K562 (cell line): Measurements from ENCODE around the gene TMEM158. TPM values are rescaled to one million over a fixed set of nuclear protein-coding genes. Genes with fewer than 3 reads are reported as not detected.

Source experiments
- ATAC-seq: fragments of 200-7000 bp; cut with Tn5 transposase; 3 replicates; pipeline ENCODE4 v1.9.1; 2020; ENCODE audit warnings: moderate library complexity
- BruUV-seq: library from RNA; stranded (reverse); fragments of 400-500 nt; replicated peaks from 2 replicates; lab custom pipeline; 2021; lab: Mats Ljungman, UMichigan
- CTCF ChIA-PET: fragments of 300-600 bp; formaldehyde crosslinking; extraction: SDS; loops from one replicate; lab custom pipeline; 2021; ENCODE audit warnings: low intra/inter-chr PET ratio; lab: Yijun Ruan, JAX
- POLR2A ChIA-PET: fragments of 300-600, 350-650 bp; sonication (Branson Sonifier 250); formaldehyde crosslinking; extraction: SDS; loops from one replicate; lab custom pipeline; 2021; ENCODE audit warnings: antibody characterized with exemption, inconsistent platforms; lab: Yijun Ruan, JAX
- DNase-seq, 4 experiments: peaks; one replicate each; pipeline versions ENCODE4 v3.0.0 to v3.0.0-alpha.2; 2011 to 2018; ENCODE audit warnings: low spot score in 3 of 4, mixed read lengths in 3 of 4; ENCODE audit errors: extremely low read depth in 1 of 4
- FAIRE-seq: peaks from 2 replicates; lab custom pipeline; 2011; peaks lifted over from hg19 to GRCh38; lab: Jason Lieb, UNC
- H2AFZ ChIP-seq: 2 replicates; pipeline ENCODE4 v1.6.0; 2011; ENCODE audit warnings: low read depth, low read length, control low read depth, inconsistent platforms
- H3K27ac ChIP-seq: fragments of 200-600 bp; 3 replicates; pipeline ENCODE4 v1.8.0; 2011; ENCODE audit warnings: low read depth, mild to moderate bottlenecking, control low read depth, inconsistent platforms, low read length, moderate library complexity, mixed read lengths; ENCODE audit errors: extremely low read depth
- H3K27me3 ChIP-seq, 2 experiments: fragments of 300-600 bp in 1 of 2; 2 replicates in 1 of 2; 3 replicates in 1 of 2; pipeline versions ENCODE4 v1.6.0 to v1.8.0; 2011; ENCODE audit warnings: inconsistent platforms in 2 of 2, low read length in 2 of 2, mild to moderate bottlenecking in 1 of 2, mixed read lengths in 1 of 2, moderate library complexity in 1 of 2; ENCODE audit not compliant: control insufficient read depth in 2 of 2, insufficient read depth in 2 of 2
- H3K36me3 ChIP-seq: fragments of 300-600 bp; 3 replicates; pipeline ENCODE4 v1.8.0; 2011; ENCODE audit warnings: mild to moderate bottlenecking, low read length, inconsistent platforms; ENCODE audit not compliant: control insufficient read depth, insufficient read depth
- H3K4me1 ChIP-seq, 2 experiments: fragments of 200-600 bp in 1 of 2; replicated peaks in 1 of 2; 2 replicates in 1 of 2; 3 replicates in 1 of 2; pipeline versions ENCODE4 v1.5.1 to v1.8.0; 2011; ENCODE audit warnings: inconsistent platforms in 2 of 2, low read length in 2 of 2, mild to moderate bottlenecking in 1 of 2, mixed read lengths in 1 of 2, moderate library complexity in 1 of 2; ENCODE audit not compliant: control insufficient read depth in 2 of 2, insufficient read depth in 2 of 2
- H3K4me2 ChIP-seq: 2 replicates; pipeline ENCODE4 v1.6.1; 2011; ENCODE audit warnings: low read length, control low read depth, inconsistent platforms, mixed read lengths; ENCODE audit not compliant: insufficient read depth
- H3K4me3 ChIP-seq: fragments of 200-600 bp; sonication (generic), shearing (Covaris generic); 2 replicates; pipeline ENCODE4 v1.5.1; 2016; ENCODE audit warnings: control low read depth, inconsistent platforms
- H3K79me2 ChIP-seq: fragments of 200-600 bp; 3 replicates; pipeline ENCODE4 v1.8.0; 2011; ENCODE audit warnings: low read length, inconsistent platforms; ENCODE audit not compliant: control insufficient read depth, insufficient read depth
- H3K9ac ChIP-seq, 2 experiments: 2 replicates each; pipeline versions ENCODE4 v1.6.0 to v1.6.1; 2011; ENCODE audit warnings: low read depth in 2 of 2, low read length in 2 of 2, control low read depth in 1 of 2, inconsistent platforms in 1 of 2, mild to moderate bottlenecking in 1 of 2, mixed read lengths in 1 of 2; ENCODE audit not compliant: insufficient read depth in 1 of 2
- H3K9me1 ChIP-seq: one replicate; pipeline ENCODE4 v1.6.0; 2011; ENCODE audit warnings: inconsistent platforms, mild to moderate bottlenecking, low read length, moderate library complexity; ENCODE audit not compliant: control insufficient read depth, insufficient read depth
- H3K9me3 ChIP-seq: replicated peaks from 2 replicates; pipeline ENCODE4 v1.5.1; 2011; ENCODE audit warnings: low read depth, low read length, inconsistent platforms; ENCODE audit not compliant: control insufficient read depth, insufficient read depth
- H4K20me1 ChIP-seq: replicated peaks from 2 replicates; pipeline ENCODE4 v1.6.1; 2011; ENCODE audit warnings: low read length, inconsistent platforms, mixed read lengths; ENCODE audit not compliant: control insufficient read depth, insufficient read depth
- CEBPZ ChIP-seq: fragments of 150-350 bp; IDR thresholded peaks from 2 replicates; pipeline ENCODE4 v1.6.1; 2014; ENCODE audit warnings: low read depth, mild to moderate bottlenecking, low read length, borderline replicate concordance
- DNMT1 ChIP-seq: fragments of 450-650 bp; IDR thresholded peaks from 2 replicates; pipeline ENCODE4 v1.6.1; 2016; ENCODE audit warnings: antibody characterized with exemption, mild to moderate bottlenecking
- LEF1 ChIP-seq: fragments of 450-650 bp; IDR thresholded peaks from 2 replicates; pipeline ENCODE4 v1.6.1; 2016; ENCODE audit warnings: mild to moderate bottlenecking
- SAFB ChIP-seq: fragments of 200-400 bp; formaldehyde crosslinking; IDR thresholded peaks from 2 replicates; pipeline ENCODE4 v1.6.1; 2017; ENCODE audit warnings: low read depth, low read length, borderline replicate concordance
- SIRT6 ChIP-seq: IDR thresholded peaks from one replicate; pipeline ENCODE4 v1.6.1; 2012; ENCODE audit warnings: low read depth, mild to moderate bottlenecking, control low read depth, inconsistent platforms, low read length, moderate library complexity
- TCFL5 ChIP-seq: fragments of 250-450 bp; sonication (Bioruptor Pico); conservative IDR thresholded peaks from 2 replicates; pipeline ENCODE4 v1.6.1; 2021; ENCODE audit warnings: mild to moderate bottlenecking, moderate library complexity, matching md5 sums
- XRCC3 ChIP-seq: fragments of 450-650 bp; IDR thresholded peaks from 2 replicates; pipeline ENCODE4 v1.6.1; 2017; ENCODE audit warnings: mild to moderate bottlenecking, moderate library complexity
- XRCC4 ChIP-seq: IDR thresholded peaks from one replicate; pipeline ENCODE4 v1.6.1; 2011; ENCODE audit not compliant: insufficient read depth, insufficient read length; ENCODE audit errors: extremely low read depth
- WGBS: fragments of 100-300 bp; shearing (Covaris generic); methylation state at CpG from one replicate; pipeline ENCODE4 v1.1.6; 2016; ENCODE audit warnings: low coverage, mixed read lengths; ENCODE audit not compliant: insufficient coverage; ENCODE audit errors: missing lambda C conversion rate; 5-methylcytosine and 5-hydroxymethylcytosine counted together
- in situ Hi-C: fragments of 300-500 bp; cut with MboI; formaldehyde crosslinking; loops from 4 replicates; pipeline ENCODE4 v1.15.0; 2018; ENCODE audit warnings: inconsistent platforms, mixed read lengths
- intact Hi-C: fragments of 100-400 bp; cut with micrococcal nuclease; formaldehyde crosslinking; loops from 2 replicates; pipeline ENCODE4 v1.14.2; 2022
- polyA plus RNA-seq, 8 experiments: library from polyadenylated mRNA; depleted of rRNA in 4 of 8; stranded (reverse) in 5 of 8; unstranded in 3 of 8; fragments of >200 nt; fragmentation: Nextera tagmentation in 2 of 8; fragmentation: Illumina TruSeq in 1 of 8; extraction: Ambion mirVana in 2 of 8; extraction: Trizol in 1 of 8; gene quantifications; 2 replicates each; pipeline versions ENCODE4 v1.2.1 to v1.2.3, GENCODE V29; 2011 to 2014; ENCODE audit warnings: inconsistent platforms in 1 of 8, missing spikeins in 1 of 8
- total RNA-seq, 7 experiments: library from RNA; depleted of rRNA in 6 of 7; stranded (reverse); fragments of >200 nt in 6 of 7; fragmentation: Illumina TruSeq in 2 of 7; extraction: Trizol in 2 of 7; gene quantifications; 2 replicates each; pipeline versions ENCODE4 v1.2.1 to v1.2.3, GENCODE V29; 2011 to 2021; ENCODE audit warnings: low replicate concordance in 1 of 7
- TF ChIP-seq, protein P1 (sequence below): sonication (generic); formaldehyde crosslinking; IDR thresholded peaks from 2 replicates; pipeline ENCODE4 v1.8.1; 2023; ENCODE audit warnings: mild to moderate bottlenecking, missing genetic modification reagents
- TF ChIP-seq, protein P2 (sequence below): sonication (generic); formaldehyde crosslinking; IDR thresholded peaks from 2 replicates; pipeline ENCODE4 v1.8.1; 2023; ENCODE audit warnings: mild to moderate bottlenecking, missing genetic modification reagents
- TF ChIP-seq, protein P3 (sequence below), 3 experiments: fragments of 200-800 bp in 1 of 3; fragments of 250-450 bp in 1 of 3; fragments of 450-650 bp in 1 of 3; sonication (Bioruptor Pico) in 1 of 3; sonication (Bioruptor generic) in 1 of 3; formaldehyde crosslinking in 1 of 3; IDR thresholded peaks; 2 replicates each; pipeline versions ENCODE4 v1.6.1 to v1.8.0; 2016 to 2022; ENCODE audit warnings: mild to moderate bottlenecking in 2 of 3, missing genetic modification characterization in 2 of 3, missing compliant biosample characterization in 1 of 3, moderate library complexity in 1 of 3

The TMEM158 gene
- total and polyA plus RNA-seq, 9 of the 15 experiments (the other 6 are each of a cell fraction or from before 2014, with no cell fraction given), result 2.2 to 46.5 (median 8.4) TPM

- ChIA-PET POLR2A (interaction anchor here (1.0 kb wide), 1 partner anchor 10 kb away, joined by 3 read pairs; no protein-coding TSS in a partner anchor), CTCF (no interaction called here)
- ATAC-seq (no peak), DNase-seq (no peak), FAIRE-seq (no peak)
- peak overlapping the region in 1 of 2 experiments; percentile 67; a peak in 1 of 4 replicates for H3K9ac ChIP-seq
- 66% methylated on average over 7 of the region's 7 CpGs for WGBS
- H2AFZ ChIP-seq, result no peak overlapping the region
- H3K79me2 ChIP-seq, result no peaks in the 10 kb centered on the region
- peaks cover 21 to 39% of the 10 kb centered on the region in 2 experiments for H3K4me1 ChIP-seq
- H3K27ac ChIP-seq, result no peak overlapping the region
- no peaks in the 10 kb centered on the region for H3K27me3 ChIP-seq
- in situ Hi-C loops (no loop called here), intact Hi-C loops (no loop called here)
- H3K4me2 ChIP-seq, result no peak overlapping the region
- H4K20me1 ChIP-seq, result no peaks in the 10 kb centered on the region
- H3K9me3 ChIP-seq, result no peaks in the 10 kb centered on the region
- no TSS peak for BruUV-seq
- H3K9me1 ChIP-seq, result no peaks in the 10 kb centered on the region
- H3K4me3 ChIP-seq, result no peak overlapping the region
- no peaks in the 10 kb centered on the region for H3K36me3 ChIP-seq
- no peak for TF ChIP-seq CEBPZ
- TF ChIP-seq, protein P1, sequence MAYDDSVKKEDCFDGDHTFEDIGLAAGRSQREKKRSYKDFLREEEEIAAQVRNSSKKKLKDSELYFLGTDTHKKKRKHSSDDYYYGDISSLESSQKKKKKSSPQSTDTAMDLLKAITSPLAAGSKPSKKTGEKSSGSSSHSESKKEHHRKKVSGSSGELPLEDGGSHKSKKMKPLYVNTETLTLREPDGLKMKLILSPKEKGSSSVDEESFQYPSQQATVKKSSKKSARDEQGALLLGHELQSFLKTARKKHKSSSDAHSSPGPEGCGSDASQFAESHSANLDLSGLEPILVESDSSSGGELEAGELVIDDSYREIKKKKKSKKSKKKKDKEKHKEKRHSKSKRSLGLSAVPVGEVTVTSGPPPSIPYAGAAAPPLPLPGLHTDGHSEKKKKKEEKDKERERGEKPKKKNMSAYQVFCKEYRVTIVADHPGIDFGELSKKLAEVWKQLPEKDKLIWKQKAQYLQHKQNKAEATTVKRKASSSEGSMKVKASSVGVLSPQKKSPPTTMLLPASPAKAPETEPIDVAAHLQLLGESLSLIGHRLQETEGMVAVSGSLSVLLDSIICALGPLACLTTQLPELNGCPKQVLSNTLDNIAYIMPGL, result no peak
- TF ChIP-seq, protein P2, sequence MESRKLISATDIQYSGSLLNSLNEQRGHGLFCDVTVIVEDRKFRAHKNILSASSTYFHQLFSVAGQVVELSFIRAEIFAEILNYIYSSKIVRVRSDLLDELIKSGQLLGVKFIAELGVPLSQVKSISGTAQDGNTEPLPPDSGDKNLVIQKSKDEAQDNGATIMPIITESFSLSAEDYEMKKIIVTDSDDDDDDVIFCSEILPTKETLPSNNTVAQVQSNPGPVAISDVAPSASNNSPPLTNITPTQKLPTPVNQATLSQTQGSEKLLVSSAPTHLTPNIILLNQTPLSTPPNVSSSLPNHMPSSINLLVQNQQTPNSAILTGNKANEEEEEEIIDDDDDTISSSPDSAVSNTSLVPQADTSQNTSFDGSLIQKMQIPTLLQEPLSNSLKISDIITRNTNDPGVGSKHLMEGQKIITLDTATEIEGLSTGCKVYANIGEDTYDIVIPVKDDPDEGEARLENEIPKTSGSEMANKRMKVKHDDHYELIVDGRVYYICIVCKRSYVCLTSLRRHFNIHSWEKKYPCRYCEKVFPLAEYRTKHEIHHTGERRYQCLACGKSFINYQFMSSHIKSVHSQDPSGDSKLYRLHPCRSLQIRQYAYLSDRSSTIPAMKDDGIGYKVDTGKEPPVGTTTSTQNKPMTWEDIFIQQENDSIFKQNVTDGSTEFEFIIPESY (CRISPR knock-in tag), result no peak
- TF ChIP-seq, protein P3, sequence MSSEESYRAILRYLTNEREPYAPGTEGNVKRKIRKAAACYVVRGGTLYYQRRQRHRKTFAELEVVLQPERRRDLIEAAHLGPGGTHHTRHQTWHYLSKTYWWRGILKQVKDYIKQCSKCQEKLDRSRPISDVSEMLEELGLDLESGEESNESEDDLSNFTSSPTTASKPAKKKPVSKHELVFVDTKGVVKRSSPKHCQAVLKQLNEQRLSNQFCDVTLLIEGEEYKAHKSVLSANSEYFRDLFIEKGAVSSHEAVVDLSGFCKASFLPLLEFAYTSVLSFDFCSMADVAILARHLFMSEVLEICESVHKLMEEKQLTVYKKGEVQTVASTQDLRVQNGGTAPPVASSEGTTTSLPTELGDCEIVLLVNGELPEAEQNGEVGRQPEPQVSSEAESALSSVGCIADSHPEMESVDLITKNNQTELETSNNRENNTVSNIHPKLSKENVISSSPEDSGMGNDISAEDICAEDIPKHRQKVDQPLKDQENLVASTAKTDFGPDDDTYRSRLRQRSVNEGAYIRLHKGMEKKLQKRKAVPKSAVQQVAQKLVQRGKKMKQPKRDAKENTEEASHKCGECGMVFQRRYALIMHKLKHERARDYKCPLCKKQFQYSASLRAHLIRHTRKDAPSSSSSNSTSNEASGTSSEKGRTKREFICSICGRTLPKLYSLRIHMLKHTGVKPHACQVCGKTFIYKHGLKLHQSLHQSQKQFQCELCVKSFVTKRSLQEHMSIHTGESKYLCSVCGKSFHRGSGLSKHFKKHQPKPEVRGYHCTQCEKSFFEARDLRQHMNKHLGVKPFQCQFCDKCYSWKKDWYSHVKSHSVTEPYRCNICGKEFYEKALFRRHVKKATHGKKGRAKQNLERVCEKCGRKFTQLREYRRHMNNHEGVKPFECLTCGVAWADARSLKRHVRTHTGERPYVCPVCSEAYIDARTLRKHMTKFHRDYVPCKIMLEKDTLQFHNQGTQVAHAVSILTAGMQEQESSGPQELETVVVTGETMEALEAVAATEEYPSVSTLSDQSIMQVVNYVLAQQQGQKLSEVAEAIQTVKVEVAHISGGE (CRISPR knock-in tag; IDR thresholded peaks at IDR 0.05), result no peak
- no peak for TF ChIP-seq SAFB
- TF ChIP-seq DNMT1, result no peak
- TF ChIP-seq LEF1, result no peak
- TF ChIP-seq XRCC3, result no peak
- TF ChIP-seq SIRT6, result no peak
- TF ChIP-seq TCFL5, result no peak
- no peak for TF ChIP-seq XRCC4
Measured at GRCh38 chr3:45180899-45181298, 45.2 kb downstream of the TMEM158 start.
